ENCODE data around the gene ZDHHC14.

The ZDHHC14 gene

DNA sequence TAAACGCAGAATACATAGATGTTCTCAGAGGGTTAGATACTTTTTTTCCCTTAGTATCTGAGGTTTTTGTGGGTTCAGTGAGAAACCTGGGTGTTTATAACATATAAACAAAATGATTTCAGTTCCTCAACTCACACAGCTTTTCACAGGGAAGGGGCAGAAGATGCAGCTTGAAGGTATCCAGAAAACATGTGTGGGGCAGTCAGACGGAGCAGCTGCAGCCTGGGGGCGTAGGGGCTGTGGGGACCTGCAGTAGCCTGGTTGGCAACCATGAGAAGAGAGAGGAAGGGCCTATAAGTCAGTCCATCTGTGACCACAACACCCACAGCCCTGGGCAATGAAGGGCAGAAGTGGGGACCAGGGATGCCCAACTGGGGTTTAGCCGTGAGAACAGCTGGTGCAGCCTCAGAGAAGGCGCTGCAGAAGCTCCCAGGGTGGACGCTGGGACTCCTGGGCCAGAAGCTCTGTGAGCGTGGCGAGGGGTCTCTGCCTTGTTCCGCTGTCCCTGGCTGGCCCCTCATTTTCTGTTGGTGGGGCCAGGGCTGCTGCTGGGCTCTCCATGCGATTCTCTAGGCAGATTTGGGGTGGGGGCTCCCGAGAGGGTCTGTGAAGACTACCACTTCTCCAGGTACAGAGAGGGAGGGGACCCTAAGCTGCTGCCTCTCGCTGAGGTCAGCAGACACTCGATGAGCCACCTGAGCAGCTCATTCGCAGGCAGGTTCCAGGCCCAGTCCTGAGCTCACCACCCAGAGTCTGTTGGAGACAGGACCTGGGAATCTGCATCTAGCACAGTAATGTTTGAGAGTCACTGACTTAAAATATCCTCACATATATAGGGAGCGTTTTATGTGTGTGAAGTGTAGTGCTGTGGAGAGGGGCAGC lies 181.2 kb downstream of the ZDHHC14 start:
- TF ChIP-seq, protein P1, sequence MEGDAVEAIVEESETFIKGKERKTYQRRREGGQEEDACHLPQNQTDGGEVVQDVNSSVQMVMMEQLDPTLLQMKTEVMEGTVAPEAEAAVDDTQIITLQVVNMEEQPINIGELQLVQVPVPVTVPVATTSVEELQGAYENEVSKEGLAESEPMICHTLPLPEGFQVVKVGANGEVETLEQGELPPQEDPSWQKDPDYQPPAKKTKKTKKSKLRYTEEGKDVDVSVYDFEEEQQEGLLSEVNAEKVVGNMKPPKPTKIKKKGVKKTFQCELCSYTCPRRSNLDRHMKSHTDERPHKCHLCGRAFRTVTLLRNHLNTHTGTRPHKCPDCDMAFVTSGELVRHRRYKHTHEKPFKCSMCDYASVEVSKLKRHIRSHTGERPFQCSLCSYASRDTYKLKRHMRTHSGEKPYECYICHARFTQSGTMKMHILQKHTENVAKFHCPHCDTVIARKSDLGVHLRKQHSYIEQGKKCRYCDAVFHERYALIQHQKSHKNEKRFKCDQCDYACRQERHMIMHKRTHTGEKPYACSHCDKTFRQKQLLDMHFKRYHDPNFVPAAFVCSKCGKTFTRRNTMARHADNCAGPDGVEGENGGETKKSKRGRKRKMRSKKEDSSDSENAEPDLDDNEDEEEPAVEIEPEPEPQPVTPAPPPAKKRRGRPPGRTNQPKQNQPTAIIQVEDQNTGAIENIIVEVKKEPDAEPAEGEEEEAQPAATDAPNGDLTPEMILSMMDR (IDR thresholded peaks at IDR 0.05; ENCODE audit: low read depth, low read length): no peak
- H3K4me3 ChIP-seq (ENCODE audit: low read depth, low read length): no peak overlapping the region

DNA sequence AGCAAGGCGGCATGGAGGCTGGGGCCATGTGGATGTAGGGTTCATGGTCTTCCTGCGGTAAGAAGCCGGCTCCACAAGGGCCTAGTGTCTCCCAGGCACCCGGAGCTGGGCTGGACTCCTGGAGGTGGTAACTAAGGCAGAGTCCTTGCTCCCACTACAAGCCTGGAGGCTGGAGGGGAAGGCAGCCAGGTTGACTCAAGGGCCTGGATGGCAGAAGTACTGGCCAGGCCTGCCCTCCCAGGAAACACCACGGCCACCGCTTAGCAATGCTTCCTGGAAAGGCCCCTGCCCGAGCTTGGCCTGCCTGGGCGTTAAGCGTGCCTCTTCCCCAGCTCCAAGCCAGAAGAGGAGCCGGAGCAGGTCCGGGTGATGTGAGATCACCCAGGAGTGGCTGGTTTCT lies 182.0 kb downstream of the ZDHHC14 start:
- H3K4me3 ChIP-seq (ENCODE audit: low read depth, low read length): no peak overlapping the region
- TF ChIP-seq, protein P1 (IDR thresholded peaks at IDR 0.05; ENCODE audit: low read depth, low read length): no peak

DNA sequence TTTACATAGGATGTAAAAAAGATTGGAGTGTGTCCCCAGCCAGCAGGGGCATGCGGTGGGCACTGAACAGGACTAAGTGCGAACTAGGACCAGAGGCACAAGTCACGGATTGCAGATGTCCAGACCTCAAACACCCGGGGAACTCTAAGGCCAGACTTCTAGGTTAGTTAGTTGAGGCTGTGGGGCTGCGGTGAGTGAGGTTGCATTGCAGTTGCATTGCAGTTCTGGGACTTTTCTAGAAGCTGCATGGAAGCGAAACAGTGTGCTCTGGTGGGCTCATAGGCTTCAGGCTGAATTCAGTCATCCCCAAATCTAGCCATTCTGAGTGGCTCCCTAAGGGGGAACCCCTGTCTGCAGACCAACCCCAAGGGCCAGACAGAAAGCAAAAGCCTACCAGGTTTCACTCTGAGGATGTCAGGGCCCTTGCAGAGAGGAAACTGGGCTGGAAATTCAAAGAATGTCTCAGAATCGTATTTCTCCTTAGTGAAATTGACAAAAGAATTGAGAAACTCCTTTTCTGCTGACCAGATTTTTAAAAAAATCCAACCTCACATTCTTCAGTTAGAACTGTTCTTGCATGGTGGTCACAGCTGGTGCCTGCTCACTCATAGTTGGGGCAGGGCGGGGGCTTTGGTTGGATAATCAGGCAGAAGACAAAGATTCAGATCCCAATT lies 182.8 kb downstream of the ZDHHC14 start:
- TF ChIP-seq, protein P1 (IDR thresholded peaks at IDR 0.05; ENCODE audit: low read depth, low read length): no peak
- H3K4me3 ChIP-seq (ENCODE audit: low read depth, low read length): no peak overlapping the region

DNA sequence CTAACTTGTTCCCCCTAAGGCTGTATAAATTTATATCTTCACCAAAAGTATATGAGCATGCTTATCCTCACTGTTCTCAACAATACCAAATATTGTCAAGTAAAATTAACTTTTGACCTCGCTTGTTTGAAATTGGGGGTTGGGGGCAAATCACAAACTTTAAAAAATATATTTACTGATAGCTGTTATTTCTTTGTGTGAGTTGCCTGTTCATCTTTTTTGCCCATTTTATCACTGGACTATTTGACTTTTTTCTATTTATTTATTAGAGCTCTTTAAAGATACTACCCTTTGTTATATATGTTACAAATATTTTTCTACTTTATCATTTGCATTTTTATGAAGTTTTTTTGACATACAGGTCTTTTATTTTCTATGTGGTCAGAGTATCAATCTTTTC lies 187.7 kb downstream of the ZDHHC14 start:
- no peak overlapping the region for H3K4me3 ChIP-seq (ENCODE audit: low read depth, low read length)
- TF ChIP-seq, protein P1 (IDR thresholded peaks at IDR 0.05; ENCODE audit: low read depth, low read length): no peak

DNA sequence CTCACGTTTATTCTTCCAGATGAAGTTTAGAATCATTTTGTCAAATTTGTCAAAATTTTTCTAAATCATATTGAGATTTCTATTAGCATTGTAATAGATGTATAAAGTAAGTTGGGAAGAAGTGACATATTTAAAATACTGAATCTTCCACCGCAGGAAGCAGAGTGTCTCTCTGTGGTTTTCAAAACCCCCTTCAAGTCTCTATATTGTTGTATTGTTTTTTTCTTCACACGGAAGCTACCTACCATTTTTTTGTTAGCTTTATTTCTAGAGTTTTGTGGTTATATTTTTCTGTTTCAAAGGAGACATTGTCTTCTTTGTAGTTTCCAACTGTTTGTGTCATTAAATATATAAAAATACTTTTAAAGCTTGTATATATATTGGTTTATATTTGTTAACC lies 188.6 kb downstream of the ZDHHC14 start:
- TF ChIP-seq, protein P1 (IDR thresholded peaks at IDR 0.05; ENCODE audit: low read depth, low read length): no peak
- no peak overlapping the region for H3K4me3 ChIP-seq (ENCODE audit: low read depth, low read length)

DNA sequence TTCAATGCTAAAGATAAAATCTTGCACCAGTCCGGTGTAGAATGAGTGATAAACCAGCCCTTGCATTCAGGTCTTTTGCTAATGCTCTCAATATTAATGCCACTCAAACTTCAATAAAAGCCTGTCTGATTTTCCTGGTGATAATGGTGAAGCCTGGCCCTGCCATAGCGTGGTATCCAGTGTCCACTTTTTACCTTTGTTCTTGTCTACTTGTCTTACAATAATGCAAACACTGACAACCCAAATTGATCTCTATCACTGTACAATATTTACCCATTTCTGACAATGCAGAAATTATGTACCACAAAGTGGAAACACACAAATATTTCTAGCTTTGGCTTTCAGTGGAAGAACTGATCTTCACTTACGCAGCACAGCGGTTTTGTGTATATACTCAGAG lies 189.1 kb downstream of the ZDHHC14 start:
- H3K4me3 ChIP-seq (ENCODE audit: low read depth, low read length): no peak overlapping the region
- TF ChIP-seq, protein P1 (IDR thresholded peaks at IDR 0.05; ENCODE audit: low read depth, low read length): no peak

DNA sequence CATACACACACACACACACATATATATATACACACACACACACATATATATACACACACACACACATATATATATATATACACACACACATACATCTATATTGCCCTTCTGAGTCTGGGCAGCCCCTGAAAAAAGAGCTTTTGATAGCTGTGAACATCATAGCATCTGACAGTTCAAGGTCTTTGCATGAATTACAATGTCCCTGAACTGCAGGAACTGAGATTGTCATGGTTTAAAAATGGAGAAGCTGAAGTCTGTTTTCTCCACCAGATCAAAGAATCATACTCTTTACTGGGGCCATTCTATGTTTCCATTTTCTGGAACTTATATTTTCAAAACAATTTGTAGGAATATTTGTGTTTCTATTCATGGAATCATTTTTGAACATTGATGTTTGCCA lies 189.8 kb downstream of the ZDHHC14 start:
- TF ChIP-seq, protein P1 (IDR thresholded peaks at IDR 0.05; ENCODE audit: low read depth, low read length): no peak
- H3K4me3 ChIP-seq (ENCODE audit: low read depth, low read length): no peak overlapping the region
